GM12872 (cell line): ENCODE measurements around the gene PCK2.

Experiments
- TF ChIP-seq, protein P1 (sequence below): IDR thresholded peaks from 3 replicates; pipeline ENCODE4 v1.5.1; 2011; ENCODE audit warnings: low read depth, mild to moderate bottlenecking, low read length, moderate library complexity; ENCODE audit not compliant: insufficient read depth

Gene PCK2

DNA sequence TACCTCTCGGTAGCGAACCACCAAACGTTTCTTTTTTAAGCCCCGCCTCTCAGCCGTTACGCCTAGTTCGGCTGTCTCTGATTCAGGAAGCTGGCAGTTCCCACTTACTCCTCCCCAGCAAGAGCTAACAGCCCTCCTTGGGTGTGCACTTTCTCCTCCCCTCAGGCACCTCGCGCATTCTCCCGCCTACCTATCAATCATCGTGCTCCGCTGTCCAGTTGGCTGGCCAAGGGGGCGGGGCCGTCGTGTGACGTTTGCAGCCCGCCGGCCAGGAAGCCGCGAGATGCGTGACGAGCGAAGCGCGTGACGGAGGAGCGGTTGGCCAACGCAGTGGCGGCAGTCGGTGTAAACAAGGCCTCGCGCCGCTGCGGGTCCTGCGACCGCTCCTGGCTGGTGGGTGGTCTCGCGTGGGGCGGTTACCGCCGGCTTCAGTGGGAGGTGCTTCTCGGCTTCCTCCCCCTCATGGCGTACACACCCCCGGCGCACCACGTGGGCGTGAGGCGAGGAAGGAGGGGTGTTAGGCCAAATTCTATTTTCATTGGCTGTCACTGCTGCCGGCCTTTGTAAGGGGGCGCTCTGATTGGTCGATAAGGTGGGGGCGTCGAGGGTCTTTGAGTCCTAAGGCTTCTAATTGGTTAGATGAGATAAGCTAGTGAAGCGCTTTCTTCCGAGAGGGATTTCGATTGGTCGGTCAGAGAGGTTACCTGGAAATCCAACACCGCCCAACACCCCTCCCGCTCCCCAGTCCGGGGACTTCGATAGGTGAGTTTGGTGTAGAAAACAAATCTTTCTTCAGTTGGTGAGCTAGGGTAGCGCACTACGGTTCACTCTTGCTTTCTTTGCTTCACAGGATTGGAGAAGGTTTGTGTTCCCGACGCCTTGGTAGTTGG is 20.7 kb downstream of the PCK2 start, which contains the start of the genes DCAF11 and NRL:
Gene DCAF11 (plus strand): TSS at position 246 of the 890 bp plus-strand sequence. CDS start 818 bp downstream, outside the sequence.
Gene NRL (minus strand): TSS at position 418 of the 890 bp plus-strand sequence. CDS start 32,101 bp downstream, outside the sequence.
- TF ChIP-seq, protein P1, sequence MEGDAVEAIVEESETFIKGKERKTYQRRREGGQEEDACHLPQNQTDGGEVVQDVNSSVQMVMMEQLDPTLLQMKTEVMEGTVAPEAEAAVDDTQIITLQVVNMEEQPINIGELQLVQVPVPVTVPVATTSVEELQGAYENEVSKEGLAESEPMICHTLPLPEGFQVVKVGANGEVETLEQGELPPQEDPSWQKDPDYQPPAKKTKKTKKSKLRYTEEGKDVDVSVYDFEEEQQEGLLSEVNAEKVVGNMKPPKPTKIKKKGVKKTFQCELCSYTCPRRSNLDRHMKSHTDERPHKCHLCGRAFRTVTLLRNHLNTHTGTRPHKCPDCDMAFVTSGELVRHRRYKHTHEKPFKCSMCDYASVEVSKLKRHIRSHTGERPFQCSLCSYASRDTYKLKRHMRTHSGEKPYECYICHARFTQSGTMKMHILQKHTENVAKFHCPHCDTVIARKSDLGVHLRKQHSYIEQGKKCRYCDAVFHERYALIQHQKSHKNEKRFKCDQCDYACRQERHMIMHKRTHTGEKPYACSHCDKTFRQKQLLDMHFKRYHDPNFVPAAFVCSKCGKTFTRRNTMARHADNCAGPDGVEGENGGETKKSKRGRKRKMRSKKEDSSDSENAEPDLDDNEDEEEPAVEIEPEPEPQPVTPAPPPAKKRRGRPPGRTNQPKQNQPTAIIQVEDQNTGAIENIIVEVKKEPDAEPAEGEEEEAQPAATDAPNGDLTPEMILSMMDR = no peak

DNA sequence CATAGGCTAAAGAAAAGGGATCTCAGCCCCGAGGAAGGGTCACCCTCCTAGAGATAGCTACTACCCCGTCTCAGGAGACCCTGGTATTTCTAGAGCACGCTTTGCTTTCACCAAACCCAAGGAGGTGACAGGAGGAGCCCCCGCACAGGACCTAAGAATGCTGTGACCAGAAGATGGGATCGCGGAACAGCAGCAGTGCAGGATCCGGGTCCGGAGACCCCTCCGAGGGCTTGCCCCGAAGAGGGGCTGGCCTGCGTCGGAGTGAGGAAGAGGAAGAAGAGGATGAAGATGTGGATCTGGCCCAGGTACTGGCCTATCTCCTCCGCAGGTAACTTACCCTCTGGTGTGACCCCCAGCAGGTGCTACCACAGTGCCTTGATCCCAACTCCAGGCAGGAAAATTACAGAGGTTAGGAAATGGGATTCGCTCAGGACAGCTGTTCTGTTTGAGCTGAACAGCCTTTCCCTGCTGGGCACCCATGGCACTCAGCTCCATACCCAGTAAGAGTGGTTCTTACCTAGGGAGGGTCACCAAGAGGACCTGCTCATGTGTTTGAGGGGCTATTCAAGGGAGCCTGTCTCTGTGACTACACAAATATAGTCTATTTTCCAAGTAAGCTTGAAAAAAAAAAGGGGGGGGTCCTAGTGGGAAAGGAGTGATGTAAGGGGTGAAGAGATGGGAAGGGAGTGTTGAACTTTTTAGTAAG is 21.5 kb downstream of the PCK2 start:
- TF ChIP-seq, protein P1 = no peak

DNA sequence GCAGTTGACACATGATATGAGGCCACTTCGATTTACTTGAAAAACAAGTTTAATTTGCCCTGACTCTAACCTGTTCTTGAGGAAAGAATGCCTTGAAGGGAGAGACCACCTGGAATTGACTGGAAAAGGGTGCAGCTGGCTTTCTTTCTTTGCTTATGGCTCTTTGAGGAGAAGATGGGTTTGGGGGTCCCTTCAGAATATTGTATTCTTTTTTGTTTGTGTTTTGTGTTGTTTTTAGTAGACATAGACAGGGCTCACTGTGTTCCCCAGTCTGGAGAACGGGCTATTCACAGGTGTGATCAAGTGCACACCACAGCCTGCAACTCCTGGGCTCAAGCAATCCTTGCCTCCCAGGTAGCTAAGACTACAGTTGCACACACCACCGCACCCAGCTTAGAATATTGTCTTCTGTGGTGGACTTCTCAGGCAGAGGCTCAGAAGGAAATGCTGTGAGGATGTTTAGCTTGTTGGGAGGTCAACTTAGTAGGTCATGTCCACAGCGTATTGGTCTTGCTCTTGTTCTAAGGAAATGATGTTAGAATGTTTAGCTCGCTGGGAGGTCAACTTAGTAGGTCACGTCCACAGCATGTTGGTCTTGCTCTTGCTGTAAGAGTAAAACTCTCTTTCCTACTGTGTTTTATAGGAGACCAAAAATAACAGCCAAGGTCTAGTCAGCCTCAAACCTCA is 22.2 kb downstream of the PCK2 start:
- TF ChIP-seq, protein P1 = no peak

DNA sequence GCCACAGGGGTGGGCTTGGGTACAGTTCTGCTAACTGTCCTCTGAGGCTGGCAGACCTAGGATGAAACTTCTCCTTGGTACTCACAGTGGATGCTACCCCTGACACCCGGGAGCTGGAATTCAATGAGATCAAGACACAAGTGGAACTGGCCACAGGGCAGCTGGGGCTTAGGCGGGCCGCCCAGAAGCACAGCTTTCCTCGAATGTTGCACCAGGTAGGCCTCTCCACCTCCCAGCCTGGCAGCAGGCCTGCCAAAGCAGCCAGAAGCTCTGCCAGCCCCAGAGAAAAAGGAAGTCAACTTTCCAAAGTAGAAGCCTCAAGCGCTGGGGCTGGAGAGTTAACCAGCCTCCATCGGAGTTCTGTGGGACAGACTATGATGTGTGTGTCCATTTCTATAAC is 23.1 kb downstream of the PCK2 start:
- TF ChIP-seq, protein P1 = no peak

DNA sequence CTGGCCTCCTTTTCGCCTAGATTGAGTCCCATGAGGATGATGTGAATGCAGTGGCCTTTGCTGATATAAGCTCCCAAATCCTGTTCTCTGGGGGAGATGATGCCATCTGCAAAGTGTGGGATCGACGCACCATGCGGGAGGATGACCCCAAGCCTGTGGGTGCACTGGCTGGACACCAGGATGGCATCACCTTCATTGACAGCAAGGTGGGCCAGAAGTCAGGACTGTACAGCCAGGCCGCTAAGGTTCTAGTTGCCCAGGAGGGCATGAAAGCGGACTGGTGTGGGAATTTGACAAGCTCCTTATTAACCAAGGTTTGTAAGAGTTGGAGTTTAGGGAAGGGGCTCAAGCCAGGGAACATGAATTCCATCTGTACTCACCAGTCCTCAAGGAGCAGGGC is 25.6 kb downstream of the PCK2 start:
- TF ChIP-seq, protein P1 = no peak

DNA sequence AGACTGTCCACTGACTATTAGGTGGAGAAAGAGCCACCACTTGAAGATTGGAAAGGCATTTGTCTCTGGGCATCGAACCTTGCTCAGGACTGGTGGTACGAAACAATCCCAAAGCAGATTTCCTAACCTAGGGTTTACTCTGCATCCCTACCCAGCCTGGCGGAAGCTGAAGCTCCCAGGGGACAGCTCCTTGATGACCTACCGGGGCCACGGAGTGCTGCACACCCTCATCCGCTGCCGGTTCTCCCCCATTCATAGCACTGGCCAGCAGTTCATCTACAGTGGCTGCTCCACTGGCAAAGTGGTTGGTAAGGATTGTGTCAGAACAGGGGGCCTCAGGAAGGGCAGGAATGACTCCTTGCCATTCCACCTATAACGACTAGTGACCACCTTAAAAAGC is 27.1 kb downstream of the PCK2 start:
- TF ChIP-seq, protein P1 = no peak

DNA sequence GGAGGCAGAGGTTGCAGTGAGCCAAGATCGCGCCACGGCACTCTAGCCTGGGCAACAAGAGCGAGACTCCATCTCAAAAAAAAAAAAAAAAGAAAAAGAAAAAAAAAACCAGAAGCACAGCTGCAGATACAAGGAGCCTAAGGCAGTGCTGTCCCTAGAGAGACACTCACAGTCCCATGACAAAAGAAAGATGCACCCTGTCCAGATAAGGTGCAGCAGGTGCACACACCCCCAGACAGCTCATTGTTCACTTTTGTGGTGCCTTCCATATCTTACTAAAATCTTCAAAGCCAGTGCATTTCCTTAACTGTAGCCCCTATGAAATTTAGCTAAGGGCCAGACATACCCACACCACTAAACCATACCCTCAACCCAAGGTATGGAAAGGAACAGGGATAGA is 28.3 kb downstream of the PCK2 start:
- TF ChIP-seq, protein P1 = no peak
